Measurements from ENCODE around the gene IL17RD. TPM values are rescaled to one million over a fixed set of nuclear protein-coding genes. Genes with fewer than 3 reads are reported as not detected.

IL17RD gene
- total RNA-seq, 1 experiment from 2014 or later: 31.7 TPM

GRCh38 chr3:57048052-57048671 is 117.0 kb downstream of the IL17RD start:
- no peak overlapping the region for H3K56ac ChIP-seq (ENCODE audit: insufficient read length, low read depth, low read length)
- TF ChIP-seq CTCF (conservative IDR thresholded peaks at IDR 0.05): no peak
- H4K91ac ChIP-seq (ENCODE audit: insufficient read length, low read depth, low read length): no peak overlapping the region
- peaks cover 7 to 17% of the 10 kb centered on the region in 2 experiments for H3K4me1 Mint-ChIP-seq
- WGBS (ENCODE audit: extremely low coverage, insufficient read length, low lambda C conversion rate): no CpG with 5 or more reads among the region's 8 CpGs
- no peak overlapping the region for H2BK20ac ChIP-seq (ENCODE audit: low read depth, low read length, poor library complexity, severe bottlenecking)
- H2AFZ ChIP-seq (ENCODE audit: low read length): no peak overlapping the region
- H2BK12ac ChIP-seq (ENCODE audit: insufficient read length, low read depth, low read length): no peak overlapping the region
- H3K27ac Mint-ChIP-seq: peak overlapping the region in 1 of 3 experiments; percentile 66; a peak in 1 of 7 replicates
- DNase-seq: no peak
- no peak overlapping the region for H3K23ac ChIP-seq (ENCODE audit: insufficient read length, low read depth, low read length)
- H3K4me1 ChIP-seq (ENCODE audit: insufficient read depth, low read length): peaks cover 4% of the 10 kb centered on the region; the same call in 1 of the 2 replicates
- no peaks in the 10 kb centered on the region for H3K27me3 ChIP-seq (ENCODE audit: insufficient read depth, low read length)
- no peaks in the 10 kb centered on the region for H3K36me3 Mint-ChIP-seq (ENCODE audit: insufficient read depth in 1 of 3, low read depth in 3 of 3)
- H3K4me3 Mint-ChIP-seq: no peak overlapping the region
- no peak overlapping the region for H2BK15ac ChIP-seq (ENCODE audit: low read depth, low read length)
- H4K8ac ChIP-seq (replicated peaks; ENCODE audit: insufficient read length, low read depth, low read length): no peak overlapping the region
- H4K5ac ChIP-seq (ENCODE audit: insufficient read length, low read depth, low read length): no peak overlapping the region
- no peak overlapping the region for H3K4me2 ChIP-seq (ENCODE audit: insufficient read depth, insufficient read length, low read length)
- no peaks in the 10 kb centered on the region for H3K27me3 Mint-ChIP-seq (ENCODE audit: low read depth)
- no peak overlapping the region for H2AK5ac ChIP-seq (ENCODE audit: insufficient read length, low read length)
- no peaks in the 10 kb centered on the region for H3K79me2 ChIP-seq (ENCODE audit: insufficient read depth, low read length)
- H2BK120ac ChIP-seq (ENCODE audit: low read depth, low read length, poor library complexity, severe bottlenecking): no peak overlapping the region
- no peak overlapping the region for H3T11ph ChIP-seq (ENCODE audit: low read length)
- no peak overlapping the region for H3K9ac ChIP-seq (ENCODE audit: extremely low read depth, insufficient read length, low read length)
- H3K9me3 Mint-ChIP-seq: no peaks in the 10 kb centered on the region
- H3K27ac ChIP-seq (ENCODE audit: insufficient read length, low read depth, low read length): no peak overlapping the region
- H3K14ac ChIP-seq (ENCODE audit: insufficient read depth, low read length): no peak overlapping the region
- H3K23me2 ChIP-seq (ENCODE audit: insufficient read length, low read depth, low read length, poor library complexity, severe bottlenecking): no peaks in the 10 kb centered on the region
- H2BK5ac ChIP-seq (ENCODE audit: insufficient read length, low read length): no peak overlapping the region
- no peaks in the 10 kb centered on the region for H3K79me1 ChIP-seq (ENCODE audit: insufficient read depth, low read depth, low read length, poor library complexity, severe bottlenecking)
- no peaks in the 10 kb centered on the region for H3K9me3 ChIP-seq (ENCODE audit: control insufficient read depth, low read depth, low read length)
- no peaks in the 10 kb centered on the region for H4K20me1 ChIP-seq (ENCODE audit: control insufficient read depth, insufficient read depth, insufficient read length)
- H3K4ac ChIP-seq (ENCODE audit: low read depth, low read length): no peak overlapping the region
- H3K18ac ChIP-seq (ENCODE audit: insufficient read length, low read depth, low read length): no peak overlapping the region
